A549 treated with GW870086 at 1 μM for 4 hours (cell line): ENCODE data around the gene ACYP1. TPM values are rescaled to one million over a fixed set of nuclear protein-coding genes. Genes with fewer than 3 reads are reported as not detected.

Experiments
- total RNA-seq: library from RNA; stranded (reverse); fragments of 200-300 nt; extraction: Qiagen RNA extraction; gene quantifications from 5 replicates; pipeline ENCODE4 v1.2.3, GENCODE V29; 2022; ENCODE audit warnings: low read depth

Gene ACYP1
- 21.4 to 30.5 TPM (median 25.7 TPM) in 5 replicates for total RNA-seq

DNA sequence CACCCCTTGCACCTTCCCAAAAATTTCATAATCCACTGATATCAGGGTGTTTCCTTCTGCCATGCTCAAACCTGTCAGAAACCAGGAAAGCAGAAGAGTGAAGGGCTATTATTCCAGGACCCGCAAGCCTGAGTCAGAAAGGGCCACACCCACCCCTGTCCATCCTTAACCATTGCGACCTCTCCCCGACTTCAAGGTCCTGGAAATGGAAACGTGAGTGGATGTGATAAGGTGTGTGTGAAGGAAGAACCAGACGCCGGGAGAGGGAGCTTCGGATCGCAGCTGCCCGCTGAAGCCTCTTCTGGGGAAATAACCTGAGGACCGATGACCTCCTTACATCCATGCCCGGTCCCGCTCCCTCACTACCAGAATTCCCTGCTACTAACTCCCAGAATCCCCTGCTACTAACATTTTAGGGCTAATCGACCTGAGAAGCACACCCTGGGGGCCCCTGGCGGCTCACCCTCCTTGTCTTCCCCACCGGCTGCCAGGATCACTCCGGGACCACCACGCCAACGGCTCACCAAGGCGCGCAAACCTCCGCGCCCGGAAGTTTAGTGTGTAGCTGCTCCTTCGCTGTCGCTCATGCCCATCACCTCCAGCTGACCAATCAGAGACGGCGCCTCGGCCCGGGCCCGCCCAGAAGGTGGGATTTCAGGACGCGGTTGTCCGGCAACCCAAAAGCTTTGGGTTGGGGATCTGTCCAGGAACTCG lies at the start of gene ACYP1:
Gene ACYP1, minus strand, starts transcription at position 534 of the 714 bp plus-strand sequence. Its CDS starts 471 bp downstream, at position 63.

DNA sequence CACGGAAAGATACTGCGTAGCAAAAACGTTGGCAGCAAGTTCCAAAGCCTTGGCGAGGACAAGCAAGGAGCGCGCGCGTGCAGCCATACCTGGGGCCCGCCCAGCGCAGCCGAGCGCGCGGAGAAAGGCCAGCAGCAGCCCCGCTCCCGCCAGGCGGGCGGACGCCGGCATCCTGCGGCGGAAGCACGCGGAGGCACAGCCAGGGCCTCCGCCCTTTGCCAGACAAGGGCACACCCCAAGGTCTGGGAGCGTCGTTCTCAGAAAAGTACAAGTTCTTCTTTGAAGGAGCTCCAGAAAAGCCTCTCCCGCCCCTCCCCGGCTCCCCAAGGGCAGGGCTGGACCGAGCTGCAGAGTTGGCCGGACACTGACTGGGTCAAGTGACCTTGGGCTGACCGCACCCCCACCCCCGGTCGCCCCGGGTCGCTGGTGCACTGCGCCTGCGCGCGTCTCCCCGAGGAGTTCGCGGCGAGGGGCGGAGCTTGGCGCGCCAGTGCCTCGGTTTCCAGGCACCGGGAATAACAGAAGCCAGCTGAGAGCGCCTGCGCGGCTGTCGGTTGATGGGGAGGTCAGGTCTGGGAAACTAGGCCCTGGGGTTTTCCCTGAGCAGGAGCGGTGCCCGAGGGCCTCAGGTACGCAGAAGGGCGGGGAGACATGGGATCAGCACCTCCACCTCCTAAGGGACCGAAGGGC lies 5.4 kb upstream of the ACYP1 start, which contains the start of gene ZC2HC1C:
Gene ZC2HC1C, plus strand, starts transcription at position 521 of the 690 bp plus-strand sequence. CDS start 933 bp downstream, outside the sequence.

DNA sequence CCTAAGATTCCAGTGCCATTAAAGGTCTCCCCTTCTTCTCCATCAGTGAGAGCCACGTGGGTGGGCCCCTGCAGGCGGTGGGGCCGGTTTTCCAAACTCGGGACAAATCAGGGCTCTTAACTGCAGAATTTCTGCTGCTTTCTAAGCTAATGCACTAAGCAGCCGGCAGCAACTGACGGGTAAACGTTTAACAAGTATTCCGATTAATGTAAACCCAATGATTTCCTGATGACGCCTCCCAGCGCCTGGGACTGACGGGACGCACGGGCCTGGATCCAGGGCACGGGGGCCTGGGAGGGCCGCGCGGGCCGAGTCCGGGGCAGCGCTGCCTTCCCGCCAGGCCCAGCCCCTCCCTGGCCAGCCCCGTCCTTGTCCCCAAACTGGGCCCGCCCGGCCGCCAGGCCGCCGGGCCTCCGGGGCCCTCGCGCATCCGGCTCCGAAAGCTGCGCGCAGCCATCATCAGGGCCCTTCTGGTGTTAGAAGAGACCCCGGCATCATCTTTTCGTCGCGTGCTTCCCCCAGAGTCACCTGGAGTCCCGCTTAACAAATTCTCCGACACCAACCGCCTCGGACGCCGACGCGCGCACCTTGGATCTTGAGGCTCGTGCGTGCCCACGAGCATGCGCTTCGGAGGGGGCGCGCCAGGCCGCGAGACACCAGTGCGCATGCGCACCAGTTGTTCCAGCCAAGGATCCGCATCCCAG lies 12.8 kb downstream of the ACYP1 start, which contains the start of gene MLH3:
Gene MLH3, minus strand, starts transcription at position 616 of the 704 bp plus-strand sequence. CDS start 1,812 bp downstream, outside the sequence.

Other genes starting within 250 kb of the ACYP1 start
- gene PROX2, start 187.9 kb downstream of the ACYP1 start, total RNA-seq = not detected in 5 replicates
- 94.5 to 103 TPM (median 98.4 TPM) in 5 replicates for gene DLST, start 182.1 kb downstream of the ACYP1 start, total RNA-seq
- gene RPS6KL1, start 140.8 kb downstream of the ACYP1 start, total RNA-seq = 0.27 to 0.80 TPM (median 0.49 TPM) in 5 replicates
- 3.4 to 5.1 TPM (median 4.2 TPM) in 5 replicates for gene PGF, start 108.4 kb downstream of the ACYP1 start, total RNA-seq
- 74.0 to 78.7 TPM (median 77.3 TPM) in 5 replicates for gene EIF2B2, start 61.1 kb downstream of the ACYP1 start, total RNA-seq
- 16.6 to 21.9 TPM (median 19.2 TPM) in 5 replicates for gene MLH3, start 12.6 kb downstream of the ACYP1 start, total RNA-seq
- 4.3 to 6.0 TPM (median 5.5 TPM) in 5 replicates for gene ZC2HC1C, start 5.6 kb upstream of the ACYP1 start, total RNA-seq
- 27.7 to 34.1 TPM (median 32.4 TPM) in 5 replicates for gene NEK9, start 63.0 kb upstream of the ACYP1 start, total RNA-seq
- 247 to 315 TPM (median 274 TPM) in 5 replicates for gene TMED10, start 112.6 kb upstream of the ACYP1 start, total RNA-seq
- gene FOS, start 214.8 kb upstream of the ACYP1 start, total RNA-seq = 7.7 to 11.6 TPM (median 9.4 TPM) in 5 replicates